Ishikawa (cell line): ENCODE measurements around the gene GPR137C.

Source experiments
- CEBPB ChIP-seq: IDR thresholded peaks from 2 replicates; pipeline ENCODE4 v1.6.1; 2012
- CREB1 ChIP-seq: IDR thresholded peaks from 2 replicates; pipeline ENCODE4 v1.6.1; 2012; ENCODE audit warnings: low read depth
- EGR1 ChIP-seq: IDR thresholded peaks from 2 replicates; pipeline ENCODE4 v1.6.1; 2012
- EP300 ChIP-seq: IDR thresholded peaks from 2 replicates; pipeline ENCODE4 v1.6.1; 2012; ENCODE audit warnings: borderline replicate concordance
- MAX ChIP-seq: IDR thresholded peaks from 2 replicates; pipeline ENCODE4 v1.6.1; 2012
- NFIC ChIP-seq: IDR thresholded peaks from 2 replicates; pipeline ENCODE4 v1.6.1; 2012
- RAD21 ChIP-seq: IDR thresholded peaks from 2 replicates; pipeline ENCODE4 v1.6.1; 2012; ENCODE audit warnings: low read depth
- REST ChIP-seq: IDR thresholded peaks from 2 replicates; pipeline ENCODE4 v1.6.1; 2012; ENCODE audit warnings: low read depth, mild to moderate bottlenecking
- TAF1 ChIP-seq: IDR thresholded peaks from 2 replicates; pipeline ENCODE4 v1.6.1; 2012; ENCODE audit warnings: low read depth, mild to moderate bottlenecking
- TCF12 ChIP-seq: IDR thresholded peaks from 2 replicates; pipeline ENCODE4 v1.6.1; 2012; ENCODE audit warnings: low read depth
- TEAD4 ChIP-seq: IDR thresholded peaks from 2 replicates; pipeline ENCODE4 v1.6.1; 2012
- USF1 ChIP-seq: IDR thresholded peaks from 2 replicates; pipeline ENCODE4 v1.6.1; 2012
- YY1 ChIP-seq: IDR thresholded peaks from 2 replicates; pipeline ENCODE4 v1.6.1; 2012; ENCODE audit warnings: low read depth
- ZBTB7A ChIP-seq: IDR thresholded peaks from 2 replicates; pipeline ENCODE4 v1.6.1; 2012; ENCODE audit warnings: low read depth

- TF ChIP-seq USF1 (no peak), CEBPB (no peak; the same call in 1 of the 2 replicates), MAX (no peak), NFIC (no peak), EP300 (no peak), REST (no peak), TAF1 (no peak), ZBTB7A (no peak), TEAD4 (no peak), CREB1 (no peak), RAD21 (no peak), TCF12 (no peak), EGR1 (no peak), YY1 (no peak)
These were observed 47.3 kb downstream of the GPR137C start for GRCh38 chr14:52599974-52600373.
